Mononuclear cell (primary cell): ENCODE results near the gene GOLGA6C. TPM values are rescaled to one million over a fixed set of nuclear protein-coding genes. Genes with fewer than 3 reads are reported as not detected.
"Not testable (repeated sequence)": the region's sequence is repeated elsewhere in the genome, so short reads cannot be mapped to it uniquely, and the experiment has no call there.

ENCODE experiments used
- H3K27me3 ChIP-seq: 2 replicates; pipeline ENCODE4 v1.6.0; 2011; ENCODE audit warnings: low read length, control low read depth; ENCODE audit not compliant: insufficient read depth
- H3K4me1 ChIP-seq: 2 replicates; pipeline ENCODE4 v1.5.1; 2011; ENCODE audit warnings: mild to moderate bottlenecking, low read length, control low read depth; ENCODE audit not compliant: insufficient read depth
- H3K4me3 ChIP-seq: 2 replicates; pipeline ENCODE4 v1.5.1; 2011; ENCODE audit warnings: mild to moderate bottlenecking, low read length, moderate library complexity
- H3K9me3 ChIP-seq: 2 replicates; pipeline ENCODE4 v1.5.1; 2011; ENCODE audit warnings: low read depth, mild to moderate bottlenecking, control low read depth, low read length
- total RNA-seq: library from RNA; depleted of rRNA; stranded (reverse); fragments of >200 nt; gene quantifications from one replicate; pipeline ENCODE4 v1.2.3, GENCODE V29; 2012

GOLGA6C gene
- total RNA-seq, 1 donor, result 0.21 TPM

DNA sequence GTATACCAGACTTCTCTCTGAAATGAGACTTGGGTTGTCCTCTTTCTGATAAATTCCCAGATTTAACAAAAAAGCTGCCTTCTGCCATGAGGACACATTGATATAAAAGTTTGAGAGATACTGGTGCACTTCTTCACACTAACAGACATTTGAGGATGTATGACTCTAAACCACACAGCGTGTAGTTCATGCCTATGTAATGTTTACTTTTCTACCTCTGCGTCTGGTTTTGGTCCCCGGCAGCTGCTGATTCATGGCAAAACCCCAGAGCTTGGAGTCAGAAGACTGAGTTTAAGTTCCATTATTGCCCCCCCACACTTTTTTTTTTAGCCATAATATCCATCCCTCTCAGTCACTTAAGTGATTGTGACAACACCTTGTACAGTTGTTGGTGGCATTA lies 1.7 kb downstream of the GOLGA6C start:
- not testable (repeated sequence) for H3K4me3 ChIP-seq, H3K27me3 ChIP-seq, H3K9me3 ChIP-seq, H3K4me1 ChIP-seq

DNA sequence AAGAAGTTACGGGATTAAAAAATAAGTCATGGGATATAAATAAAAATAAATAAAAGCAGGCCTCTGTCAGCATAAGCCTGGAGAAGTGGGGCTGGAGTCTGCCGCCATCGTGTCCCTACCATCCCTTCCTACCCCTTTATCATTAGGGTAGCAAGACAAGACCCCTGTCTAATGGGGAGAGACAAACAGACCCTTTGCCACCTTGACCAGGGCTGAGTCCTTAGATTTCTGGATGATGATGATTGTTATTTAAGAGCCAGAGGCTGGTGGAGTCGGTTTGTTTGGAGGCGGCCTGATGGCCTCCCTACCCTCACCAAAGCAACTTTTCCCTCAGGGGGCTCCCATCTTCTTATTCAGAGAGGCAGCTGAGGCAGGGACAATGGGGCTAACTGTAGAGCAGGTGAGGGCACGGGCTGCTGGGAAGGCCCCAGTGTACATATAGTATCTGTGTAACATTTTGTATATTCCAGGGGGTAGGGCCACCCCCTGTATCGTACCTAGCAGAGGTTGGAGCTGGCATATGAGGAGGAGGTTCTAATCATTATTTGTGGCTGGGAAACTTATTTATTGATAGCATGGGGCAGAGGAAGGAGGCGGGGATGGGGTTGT lies 15.7 kb downstream of the GOLGA6C start:
- H3K27me3 ChIP-seq, H3K4me3 ChIP-seq, H3K9me3 ChIP-seq, H3K4me1 ChIP-seq: not testable (repeated sequence)

DNA sequence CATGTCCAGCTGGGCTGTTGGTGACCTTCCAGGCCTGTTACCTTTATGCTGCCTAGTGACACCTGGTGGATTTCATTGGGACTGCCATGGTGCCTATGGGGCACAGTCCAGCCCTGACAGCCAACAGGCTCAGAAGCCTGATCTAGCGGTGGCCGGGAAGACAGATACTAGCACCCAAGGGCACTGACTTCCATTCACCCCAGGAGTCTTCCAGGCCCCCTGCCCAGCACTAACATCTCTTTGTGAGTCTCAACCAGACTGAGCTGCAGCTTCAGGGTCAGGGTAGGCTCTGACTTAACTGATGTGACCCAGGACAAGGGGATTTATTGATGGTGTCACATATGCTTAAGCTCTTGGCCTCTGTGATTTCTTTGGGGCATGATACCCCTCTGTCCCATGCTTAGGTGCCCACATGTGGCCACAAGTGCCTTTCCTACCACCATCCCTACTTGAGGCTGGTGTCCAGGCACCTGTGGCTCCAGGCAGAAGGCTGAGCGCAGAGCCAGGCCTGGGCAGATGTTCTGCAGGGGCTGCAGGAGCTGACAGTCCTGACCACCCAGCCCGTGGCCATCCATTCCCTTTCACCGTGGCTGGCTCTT lies 16.5 kb downstream of the GOLGA6C start:
- H3K4me1 ChIP-seq, H3K27me3 ChIP-seq, H3K9me3 ChIP-seq, H3K4me3 ChIP-seq: not testable (repeated sequence)

DNA sequence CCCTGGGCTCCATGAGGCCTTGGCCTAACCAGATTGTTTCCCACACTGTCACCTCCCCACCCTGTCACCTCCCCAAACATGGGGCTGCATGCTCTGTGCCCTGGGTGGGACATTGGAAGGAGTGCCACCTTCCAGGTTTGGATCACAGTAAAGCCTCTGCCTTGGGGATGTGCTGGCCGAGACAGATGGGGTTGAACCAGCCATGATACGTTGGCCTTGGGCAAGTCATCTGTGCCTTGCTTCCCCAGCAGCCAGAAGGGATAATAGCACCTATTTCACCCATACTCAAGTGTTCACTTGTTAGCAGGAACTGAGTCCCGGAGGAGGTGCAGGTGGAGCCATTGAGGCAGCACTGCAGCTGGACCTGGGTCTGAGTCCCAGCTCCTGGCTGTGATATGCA lies 17.5 kb downstream of the GOLGA6C start:
- not testable (repeated sequence) for H3K9me3 ChIP-seq, H3K4me1 ChIP-seq, H3K27me3 ChIP-seq, H3K4me3 ChIP-seq

- H3K27me3 ChIP-seq, H3K4me3 ChIP-seq, H3K9me3 ChIP-seq, H3K4me1 ChIP-seq: not testable (repeated sequence)
Measured at GRCh38 chr15:75278497-75278896, 20.4 kb downstream of the GOLGA6C start.

DNA sequence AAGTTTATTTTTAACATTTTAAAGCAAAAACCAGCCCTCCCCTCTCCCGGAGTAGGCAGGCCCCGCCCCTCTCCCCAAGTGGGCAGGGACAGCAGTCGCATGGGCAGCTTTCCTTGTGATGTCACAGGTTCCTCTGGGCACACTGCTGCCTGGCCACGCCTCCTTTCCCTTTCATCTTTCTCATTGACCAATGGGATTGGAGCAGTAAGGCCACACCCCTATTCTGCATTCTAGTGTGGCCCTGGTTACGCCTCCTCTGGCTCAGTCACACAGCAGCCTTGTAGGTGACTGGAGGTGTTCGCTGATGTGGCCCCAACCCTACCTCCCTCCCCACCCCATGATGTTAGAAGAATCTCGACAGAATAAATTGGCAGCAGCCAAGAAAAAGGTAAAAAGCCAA lies 24.4 kb downstream of the GOLGA6C start, which contains the start of gene GOLGA6D:
TSS of gene GOLGA6D (plus strand) at position 264 of the 400 bp plus-strand sequence. CDS start at position 305, 41 bp downstream.
- H3K9me3 ChIP-seq, H3K4me1 ChIP-seq, H3K27me3 ChIP-seq, H3K4me3 ChIP-seq: not testable (repeated sequence)

DNA sequence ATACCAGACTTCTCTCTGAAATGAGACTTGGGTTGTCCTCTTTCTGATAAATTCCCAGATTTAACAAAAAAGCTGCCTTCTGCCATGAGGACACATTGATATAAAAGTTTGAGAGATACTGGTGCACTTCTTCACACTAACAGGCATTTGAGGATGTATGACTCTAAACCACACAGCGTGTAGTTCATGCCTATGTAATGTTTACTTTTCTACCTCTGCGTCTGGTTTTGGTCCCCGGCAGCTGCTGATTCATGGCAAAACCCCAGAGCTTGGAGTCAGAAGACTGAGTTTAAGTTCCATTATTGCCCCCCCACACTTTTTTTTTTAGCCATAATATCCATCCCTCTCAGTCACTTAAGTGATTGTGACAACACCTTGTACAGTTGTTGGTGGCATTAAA lies 26.0 kb downstream of the GOLGA6C start:
- H3K4me3 ChIP-seq, H3K4me1 ChIP-seq, H3K27me3 ChIP-seq, H3K9me3 ChIP-seq: not testable (repeated sequence)

GRCh38 chr15:75293660-75294059 lies 35.5 kb downstream of the GOLGA6C start:
- H3K4me1 ChIP-seq, H3K9me3 ChIP-seq, H3K4me3 ChIP-seq, H3K27me3 ChIP-seq: not testable (repeated sequence)

GRCh38 chr15:75298541-75299310 lies 40.6 kb downstream of the GOLGA6C start:
- not testable (repeated sequence) for H3K4me1 ChIP-seq, H3K27me3 ChIP-seq, H3K9me3 ChIP-seq, H3K4me3 ChIP-seq

- not testable (repeated sequence) for H3K4me1 ChIP-seq, H3K4me3 ChIP-seq, H3K9me3 ChIP-seq, H3K27me3 ChIP-seq
Measured at GRCh38 chr15:75299311-75299688, 41.2 kb downstream of the GOLGA6C start.

DNA sequence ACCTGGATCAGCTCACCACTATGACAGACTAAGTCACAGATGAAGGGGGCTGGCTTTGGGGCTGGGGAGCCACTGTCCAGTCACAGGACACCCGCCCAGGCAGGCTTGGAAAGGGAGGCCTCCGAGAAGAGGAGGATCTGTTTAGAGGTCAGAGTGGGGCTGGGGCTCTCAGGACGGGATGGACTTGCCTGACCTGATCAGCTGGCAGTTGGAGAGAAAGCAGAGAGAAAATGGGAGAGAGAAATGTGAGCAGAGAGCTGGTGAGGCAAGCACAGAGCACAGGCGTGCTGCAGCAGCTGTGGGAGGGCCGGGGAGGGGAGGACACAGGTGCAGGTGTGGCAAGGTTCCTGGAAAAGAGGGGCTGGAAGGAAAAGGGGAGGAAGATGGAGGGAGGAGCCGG lies 41.9 kb downstream of the GOLGA6C start:
- not testable (repeated sequence) for H3K27me3 ChIP-seq, H3K4me1 ChIP-seq, H3K9me3 ChIP-seq, H3K4me3 ChIP-seq

- Histone ChIP-seq H3K9me3 (no peaks in the 10 kb centered on the region), H3K27me3 (no peaks in the 10 kb centered on the region), H3K4me1 (no peaks in the 10 kb centered on the region), H3K4me3 (no peak overlapping the region)
Measured at GRCh38 chr15:75302318-75302717, 44.2 kb downstream of the GOLGA6C start.

DNA sequence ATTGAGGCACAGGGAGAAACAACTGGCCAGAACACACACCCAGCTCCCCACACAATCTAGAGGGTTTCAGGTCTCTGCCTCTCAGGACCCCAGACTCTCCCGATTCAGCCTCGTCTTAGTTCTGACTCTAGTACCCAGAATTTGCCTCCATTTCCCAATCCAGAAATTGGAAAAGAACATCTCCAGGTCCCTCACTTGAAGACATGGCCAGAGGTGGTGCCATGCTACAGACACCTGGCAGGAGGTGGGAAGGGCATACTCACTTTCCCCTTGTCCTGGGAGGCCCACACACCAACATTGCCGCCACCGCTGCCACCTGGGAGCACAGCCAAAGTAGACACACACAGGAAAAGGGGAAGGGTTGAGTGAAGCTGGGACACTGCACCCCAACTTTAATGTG lies 44.6 kb downstream of the GOLGA6C start:
- not testable (repeated sequence) for H3K4me3 ChIP-seq, H3K27me3 ChIP-seq, H3K9me3 ChIP-seq, H3K4me1 ChIP-seq

- Histone ChIP-seq H3K4me1 (no peaks in the 10 kb centered on the region), H3K4me3 (no peak overlapping the region), H3K9me3 (no peaks in the 10 kb centered on the region), H3K27me3 (no peaks in the 10 kb centered on the region)
Measured at GRCh38 chr15:75306188-75306587, 48.1 kb downstream of the GOLGA6C start.

DNA sequence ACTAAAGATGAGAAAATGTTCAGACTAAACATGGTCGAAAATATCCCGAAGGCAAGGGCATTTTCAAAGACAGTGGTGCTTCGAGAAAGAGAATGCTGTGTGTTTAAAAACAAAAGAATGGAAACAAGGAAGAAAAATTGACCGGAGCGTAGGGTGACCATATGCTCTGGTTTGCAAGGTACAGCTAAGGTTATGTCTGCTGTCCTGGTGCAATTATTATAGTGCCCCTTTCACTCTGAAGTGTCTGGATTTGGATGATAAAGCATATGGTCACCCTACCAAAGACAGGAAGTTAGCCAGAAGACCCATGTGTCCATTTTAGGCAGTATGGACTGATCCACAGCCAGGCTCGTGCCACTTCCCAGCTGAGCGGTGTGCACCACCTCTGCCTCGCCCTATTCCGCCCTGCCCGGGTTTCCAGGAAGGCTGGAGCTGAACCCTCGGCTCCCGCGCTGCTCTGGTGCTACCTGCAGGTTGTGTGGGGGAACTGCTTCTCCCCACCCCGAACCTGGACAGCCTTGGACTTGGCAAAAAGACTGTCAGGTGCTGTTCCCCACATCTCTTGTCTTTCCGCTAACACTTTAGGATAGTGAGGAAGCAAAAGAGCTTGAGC lies 49.8 kb downstream of the GOLGA6C start:
- Histone ChIP-seq H3K27me3 (no peaks in the 10 kb centered on the region), H3K4me3 (no peak overlapping the region), H3K4me1 (no peaks in the 10 kb centered on the region), H3K9me3 (no peaks in the 10 kb centered on the region)

- Histone ChIP-seq H3K9me3 (no peaks in the 10 kb centered on the region), H3K4me3 (no peak overlapping the region), H3K27me3 (no peaks in the 10 kb centered on the region), H3K4me1 (no peaks in the 10 kb centered on the region)
Measured at GRCh38 chr15:75309711-75310110, 51.6 kb downstream of the GOLGA6C start.
